Ascending aorta (tissue), 2 donors: ENCODE data around the gene CAPRIN2. TPM values are rescaled to one million over a fixed set of nuclear protein-coding genes. Genes with fewer than 3 reads are reported as not detected.
A peak's percentile ranks its signal among the peaks of the same experiment; 100 is the strongest.

ENCODE experiments used
- DNase-seq, 2 donors: peaks; one replicate each; pipeline ENCODE4 v3.0.0-alpha.2; 2019; ENCODE audit warnings: low spot score in 2 of 2
- H3K27ac ChIP-seq, 2 donors: fragments of 200-600 bp; sonication (generic); one replicate each; pipeline ENCODE4 v1.5.1; 2016 to 2017; ENCODE audit warnings: mild to moderate bottlenecking in 1 of 2
- H3K27me3 ChIP-seq: fragments of 200-600 bp; sonication (generic); one replicate; pipeline ENCODE4 v1.5.1; 2017
- H3K36me3 ChIP-seq, 2 donors: fragments of 200-600 bp; sonication (generic); one replicate each; pipeline ENCODE4 v1.5.1; 2016
- H3K4me1 ChIP-seq, 2 donors: fragments of 200-600 bp; sonication (generic); one replicate each; pipeline ENCODE4 v1.5.1; 2016 to 2017; ENCODE audit warnings: mild to moderate bottlenecking in 1 of 2
- H3K4me3 ChIP-seq, 2 donors: fragments of 200-600 bp; sonication (generic); one replicate each; pipeline ENCODE4 v1.5.1; 2016 to 2017; ENCODE audit warnings: mild to moderate bottlenecking in 1 of 2
- H3K9me3 ChIP-seq, 2 donors: fragments of 200-600 bp; sonication (generic); one replicate each; pipeline ENCODE4 v1.5.1; 2016
- intact Hi-C: fragments of 100-400 bp; cut with DNase I; formaldehyde crosslinking; loops from one replicate; pipeline ENCODE4 v1.15.1; 2023
- total RNA-seq: library from RNA; depleted of rRNA; stranded (reverse); fragments of >200 nt; gene quantifications from one replicate; pipeline ENCODE4 v1.1.0, GENCODE V29; 2016
- TF ChIP-seq, protein P1 (sequence below), 3 experiments: fragments of 200-600 bp in 2 of 3; fragments of 450-650 bp in 1 of 3; sonication (generic) in 2 of 3; IDR thresholded peaks; one replicate each; pipeline ENCODE4 v1.5.1; 2016 to 2019; ENCODE audit warnings: antibody characterized with exemption in 3 of 3, mild to moderate bottlenecking in 1 of 3, moderate library complexity in 1 of 3

The CAPRIN2 gene
- total RNA-seq, 1 donor from 2014 or later, result 20.6 TPM

DNA sequence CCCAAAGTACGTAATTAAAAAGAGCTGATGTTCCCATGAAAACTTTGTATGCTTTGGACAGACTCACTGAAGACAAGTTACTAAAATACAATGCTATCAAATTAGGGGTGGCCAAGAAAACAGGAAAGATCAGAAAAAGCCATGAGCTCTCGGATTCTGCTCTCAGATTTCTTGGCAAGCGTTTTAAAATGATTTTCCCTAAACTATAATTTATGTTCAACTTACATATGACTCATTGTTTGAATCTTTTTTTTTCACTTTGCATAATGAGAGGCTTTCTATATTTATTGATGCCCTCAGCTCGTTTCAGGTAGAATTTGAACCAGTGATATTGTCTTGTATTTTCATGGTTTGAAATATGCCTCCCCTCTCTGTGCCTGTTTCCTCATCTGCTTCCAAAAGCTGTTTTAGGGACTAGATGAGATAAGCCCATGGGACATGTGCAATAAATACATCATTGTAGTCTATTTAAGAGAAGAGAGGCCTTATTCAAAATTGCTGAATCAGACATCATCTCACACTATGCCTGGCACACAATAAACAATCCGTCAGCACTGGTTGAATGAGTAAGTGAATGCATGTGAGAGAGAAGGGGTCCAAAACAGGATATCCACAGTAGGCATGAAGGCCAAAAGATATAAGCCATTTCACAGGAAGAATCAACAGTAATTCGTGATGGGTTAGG is 54.4 kb downstream of the CAPRIN2 start:
- TF ChIP-seq, protein P1, sequence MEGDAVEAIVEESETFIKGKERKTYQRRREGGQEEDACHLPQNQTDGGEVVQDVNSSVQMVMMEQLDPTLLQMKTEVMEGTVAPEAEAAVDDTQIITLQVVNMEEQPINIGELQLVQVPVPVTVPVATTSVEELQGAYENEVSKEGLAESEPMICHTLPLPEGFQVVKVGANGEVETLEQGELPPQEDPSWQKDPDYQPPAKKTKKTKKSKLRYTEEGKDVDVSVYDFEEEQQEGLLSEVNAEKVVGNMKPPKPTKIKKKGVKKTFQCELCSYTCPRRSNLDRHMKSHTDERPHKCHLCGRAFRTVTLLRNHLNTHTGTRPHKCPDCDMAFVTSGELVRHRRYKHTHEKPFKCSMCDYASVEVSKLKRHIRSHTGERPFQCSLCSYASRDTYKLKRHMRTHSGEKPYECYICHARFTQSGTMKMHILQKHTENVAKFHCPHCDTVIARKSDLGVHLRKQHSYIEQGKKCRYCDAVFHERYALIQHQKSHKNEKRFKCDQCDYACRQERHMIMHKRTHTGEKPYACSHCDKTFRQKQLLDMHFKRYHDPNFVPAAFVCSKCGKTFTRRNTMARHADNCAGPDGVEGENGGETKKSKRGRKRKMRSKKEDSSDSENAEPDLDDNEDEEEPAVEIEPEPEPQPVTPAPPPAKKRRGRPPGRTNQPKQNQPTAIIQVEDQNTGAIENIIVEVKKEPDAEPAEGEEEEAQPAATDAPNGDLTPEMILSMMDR (IDR thresholded peaks at IDR 0.05), result no peak
- H3K27ac ChIP-seq, result no peak overlapping the region

DNA sequence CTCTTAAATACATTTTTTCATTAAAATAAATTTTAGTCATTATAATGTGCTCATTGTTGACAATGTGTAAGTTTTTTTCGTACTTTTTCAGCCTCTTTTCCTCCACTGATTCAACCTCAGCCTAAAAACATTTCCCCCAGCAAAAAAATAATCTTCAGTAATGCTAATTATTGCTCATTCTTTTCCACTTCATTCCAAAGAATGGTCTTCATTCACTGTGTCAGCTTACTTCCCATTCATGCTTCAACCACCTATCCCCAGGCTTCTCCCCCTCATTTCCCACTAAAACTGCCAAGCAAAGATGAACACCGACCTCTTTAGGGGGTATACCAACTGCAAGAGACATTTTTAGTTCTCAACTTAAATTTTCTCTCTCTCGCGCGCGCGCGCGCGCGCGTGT is 56.4 kb downstream of the CAPRIN2 start:
- Histone ChIP-seq H3K36me3 (no peaks in the 10 kb centered on the region), H3K4me1 (peaks cover 7% of the 10 kb centered on the region in 2 donors), H3K27ac (no peak overlapping the region), H3K4me3 (no peak overlapping the region), H3K27me3 (no peaks in the 10 kb centered on the region), H3K9me3 (no peaks in the 10 kb centered on the region)
- no peak for DNase-seq
- intact Hi-C loops, result loop anchor here (5.0 kb wide), 1 partner anchor 99 kb away; no protein-coding TSS in a partner anchor
- TF ChIP-seq, protein P1 (IDR thresholded peaks at IDR 0.05), result no peak

More for the DNA sequence above, 54.4 kb downstream of the CAPRIN2 start:
- H3K36me3 ChIP-seq, result no peaks in the 10 kb centered on the region
- intact Hi-C loops, result no loop called here
- H3K9me3 ChIP-seq, result no peaks in the 10 kb centered on the region
- no peaks in the 10 kb centered on the region for H3K27me3 ChIP-seq
- no peak for DNase-seq
- H3K4me3 ChIP-seq, result no peak overlapping the region
- H3K4me1 ChIP-seq, result no peaks in the 10 kb centered on the region

DNA sequence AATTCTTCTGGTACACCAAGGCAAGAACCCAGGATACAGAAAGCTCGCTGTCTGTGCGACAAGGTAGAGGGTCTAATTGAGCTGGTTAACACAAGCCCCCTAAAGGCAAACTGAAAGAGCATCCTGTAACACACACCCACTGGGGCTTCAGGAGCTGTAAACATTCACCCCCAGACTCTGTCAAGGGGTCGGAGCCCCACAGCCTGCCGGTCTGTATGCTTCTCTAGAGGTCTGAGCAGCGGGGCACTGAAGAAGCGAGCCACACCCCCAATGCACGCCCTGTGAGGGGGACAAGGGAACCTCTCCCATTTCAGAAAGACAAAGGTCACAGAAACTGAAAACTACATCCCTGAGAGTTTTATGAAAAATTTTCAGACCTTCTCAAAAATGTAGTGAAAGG is 57.8 kb downstream of the CAPRIN2 start:
- Histone ChIP-seq H3K4me3 (no peak overlapping the region), H3K4me1 (peaks cover 10 to 11% of the 10 kb centered on the region in 2 donors), H3K27ac (no peak overlapping the region), H3K9me3 (no peaks in the 10 kb centered on the region), H3K36me3 (no peaks in the 10 kb centered on the region), H3K27me3 (no peaks in the 10 kb centered on the region)
- no peak for DNase-seq
- intact Hi-C loops, result loop anchor here (5.0 kb wide), 1 partner anchor 100 kb away; no protein-coding TSS in a partner anchor
- TF ChIP-seq, protein P1 (IDR thresholded peaks at IDR 0.05), result no peak

DNA sequence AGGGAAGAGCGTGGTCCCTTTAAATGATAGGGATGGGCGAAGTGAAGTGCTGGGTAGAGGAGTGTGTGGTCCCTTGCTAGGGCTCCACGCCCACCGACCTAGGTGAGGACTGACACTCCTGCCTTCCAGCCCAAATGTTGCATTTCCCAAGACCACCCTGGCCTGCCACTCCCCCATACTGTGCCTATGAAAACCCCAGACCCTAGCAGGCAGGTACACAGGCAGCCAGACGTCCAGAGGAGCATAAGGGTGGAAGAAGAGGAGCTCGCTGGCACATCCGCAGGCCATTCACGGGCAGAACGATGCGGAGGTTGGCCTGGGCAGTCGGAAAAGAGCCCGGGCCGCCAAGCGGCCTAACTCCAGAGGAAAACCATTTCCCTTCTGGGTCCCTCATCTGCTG is 58.3 kb downstream of the CAPRIN2 start:
- intact Hi-C loops, result loop anchor here (5.0 kb wide), 1 partner anchor 101 kb away; no protein-coding TSS in a partner anchor
- H3K27ac ChIP-seq, result no peak overlapping the region
- no peak for DNase-seq
- H3K4me1 ChIP-seq, result peaks cover 10 to 11% of the 10 kb centered on the region in 2 donors
- no peaks in the 10 kb centered on the region for H3K36me3 ChIP-seq
- TF ChIP-seq, protein P1 (IDR thresholded peaks at IDR 0.05), result no peak
- H3K27me3 ChIP-seq, result no peaks in the 10 kb centered on the region
- peak overlapping the region in 1 of 2 donors; percentile 95 for H3K4me3 ChIP-seq
- H3K9me3 ChIP-seq, result no peaks in the 10 kb centered on the region

DNA sequence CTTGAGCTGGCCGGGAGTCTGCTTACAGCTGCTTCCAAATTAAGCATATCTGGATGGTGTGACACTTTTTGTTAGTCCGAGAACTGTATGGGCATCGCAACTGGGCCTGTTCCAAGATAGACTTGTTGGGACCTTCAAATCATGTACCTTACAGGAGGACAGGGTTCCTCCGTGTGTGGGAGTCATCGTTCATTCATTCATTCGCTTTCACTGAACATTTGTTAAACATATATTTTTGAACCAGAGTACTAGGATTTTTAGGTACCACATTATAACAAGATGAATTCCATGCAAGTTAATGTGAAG is 58.7 kb downstream of the CAPRIN2 start:
- H3K36me3 ChIP-seq, result no peaks in the 10 kb centered on the region
- H3K27me3 ChIP-seq, result no peaks in the 10 kb centered on the region
- DNase-seq, result no peak
- no peaks in the 10 kb centered on the region for H3K9me3 ChIP-seq
- intact Hi-C loops, result loop anchor here (5.0 kb wide), 1 partner anchor 101 kb away; no protein-coding TSS in a partner anchor
- H3K27ac ChIP-seq, result peak overlapping the region; percentile 62 to 68
- peak overlapping the region; percentile 81 to 95 for H3K4me3 ChIP-seq
- TF ChIP-seq, protein P1 (IDR thresholded peaks at IDR 0.05), result no peak
- H3K4me1 ChIP-seq, result peaks cover 10 to 11% of the 10 kb centered on the region in 2 donors
